ENCODE measurements around the gene ZFP62.

The ZFP62 gene

GRCh38 chr5:180810210-180810958 is 50.7 kb downstream of the ZFP62 start:
- no peak for DNase-seq (ENCODE audit: low read depth, low spot score)

- DNase-seq (ENCODE audit: low read depth, low spot score): no peak
These were observed 51.5 kb downstream of the ZFP62 start for GRCh38 chr5:180809403-180810209.

GRCh38 chr5:180808461-180809000 is 52.5 kb downstream of the ZFP62 start:
- DNase-seq (ENCODE audit: low read depth, low spot score): no peak

- DNase-seq (ENCODE audit: low read depth, low spot score): no peak
These were observed 53.2 kb downstream of the ZFP62 start for GRCh38 chr5:180807654-180808414.

GRCh38 chr5:180807046-180807445 is 54.0 kb downstream of the ZFP62 start:
- DNase-seq (ENCODE audit: low read depth, low spot score): no peak

GRCh38 chr5:180806351-180807011 is 54.6 kb downstream of the ZFP62 start:
- DNase-seq (ENCODE audit: low read depth, low spot score): no peak

GRCh38 chr5:180804129-180804618 is 56.9 kb downstream of the ZFP62 start:
- no peak for DNase-seq (ENCODE audit: low read depth, low spot score)

GRCh38 chr5:180803181-180804128 is 57.6 kb downstream of the ZFP62 start:
- DNase-seq (ENCODE audit: low read depth, low spot score): no peak

- no peak for DNase-seq (ENCODE audit: low read depth, low spot score)
These were observed 58.5 kb downstream of the ZFP62 start, which contains the start of gene MGAT1 for GRCh38 chr5:180802325-180803180. TSS of gene MGAT1 (minus strand) at chr5:180802806. CDS start at chr5:180792971, 9,835 bp downstream.

GRCh38 chr5:180801596-180802324 is 59.3 kb downstream of the ZFP62 start:
- DNase-seq (ENCODE audit: low read depth, low spot score): no peak

GRCh38 chr5:180799902-180800801 is 60.9 kb downstream of the ZFP62 start:
- DNase-seq (ENCODE audit: low read depth, low spot score): no peak

GRCh38 chr5:180799194-180799593 is 61.9 kb downstream of the ZFP62 start:
- no peak for DNase-seq (ENCODE audit: low read depth, low spot score)

GRCh38 chr5:180798193-180798592 is 62.9 kb downstream of the ZFP62 start:
- DNase-seq (ENCODE audit: low read depth, low spot score): no peak

Measured in iPS DF 19.7 (cell line).